AG04450 (cell line): ENCODE data around the gene TEKTIP1. TPM values are rescaled to one million over a fixed set of nuclear protein-coding genes. Genes with fewer than 3 reads are reported as not detected.
A peak's percentile ranks its signal among the peaks of the same experiment; 100 is the strongest.
"Not testable (repeated sequence)": the region's sequence is repeated elsewhere in the genome, so short reads cannot be mapped to it uniquely, and the experiment has no call there.

Source experiments
- CTCF ChIA-PET: fragments of 300-600, 350-600 bp; formaldehyde crosslinking; extraction: SDS; loops from one replicate; lab custom pipeline; 2022; ENCODE audit warnings: antibody characterized with exemption, inconsistent platforms; lab: Charles Lee
- POLR2A ChIA-PET: fragments of 350-600 bp; formaldehyde crosslinking; extraction: SDS; loops from one replicate; lab custom pipeline; 2021; ENCODE audit warnings: antibody characterized with exemption, inconsistent platforms; lab: Yijun Ruan, JAX
- DNase-seq: peaks from one replicate; pipeline ENCODE4 v3.0.0-alpha.2; 2011; ENCODE audit warnings: low read depth, low spot score
- H3K27ac ChIP-seq: one replicate; pipeline ENCODE4 v1.5.1; 2012; ENCODE audit warnings: low read depth, low read length, control low read depth
- H3K27me3 ChIP-seq: one replicate; pipeline ENCODE4 v1.6.0; 2012; ENCODE audit warnings: low read length; ENCODE audit not compliant: control insufficient read depth, insufficient read depth
- H3K4me3 ChIP-seq: 2 replicates; pipeline ENCODE4 v1.5.1; 2011; ENCODE audit warnings: mild to moderate bottlenecking, low read depth, low read length, control low read depth
- H3K9me3 ChIP-seq: 2 replicates; pipeline ENCODE4 v1.5.1; 2012; ENCODE audit warnings: low read length; ENCODE audit not compliant: control insufficient read depth, insufficient read depth
- polyA plus RNA-seq: library from polyadenylated mRNA; depleted of rRNA; stranded (reverse); fragments of >200 nt; gene quantifications from 2 replicates; pipeline ENCODE4 v1.2.3, GENCODE V29; 2011
- TF ChIP-seq, protein P1 (sequence below): IDR thresholded peaks from 2 replicates; pipeline ENCODE4 v1.5.1; 2011; ENCODE audit warnings: low read depth, low read length, control low read depth, inconsistent platforms

TEKTIP1 gene
- polyA plus RNA-seq, 1 experiment, result not detected

GRCh38 chr19:3563709-3564524 is 24.9 kb downstream of the TEKTIP1 start:
- DNase-seq, result no peak
- Histone ChIP-seq H3K27ac (no peak overlapping the region), H3K4me3 (no peak overlapping the region), H3K9me3 (no peaks in the 10 kb centered on the region), H3K27me3 (no peaks in the 10 kb centered on the region)
- TF ChIP-seq, protein P1, sequence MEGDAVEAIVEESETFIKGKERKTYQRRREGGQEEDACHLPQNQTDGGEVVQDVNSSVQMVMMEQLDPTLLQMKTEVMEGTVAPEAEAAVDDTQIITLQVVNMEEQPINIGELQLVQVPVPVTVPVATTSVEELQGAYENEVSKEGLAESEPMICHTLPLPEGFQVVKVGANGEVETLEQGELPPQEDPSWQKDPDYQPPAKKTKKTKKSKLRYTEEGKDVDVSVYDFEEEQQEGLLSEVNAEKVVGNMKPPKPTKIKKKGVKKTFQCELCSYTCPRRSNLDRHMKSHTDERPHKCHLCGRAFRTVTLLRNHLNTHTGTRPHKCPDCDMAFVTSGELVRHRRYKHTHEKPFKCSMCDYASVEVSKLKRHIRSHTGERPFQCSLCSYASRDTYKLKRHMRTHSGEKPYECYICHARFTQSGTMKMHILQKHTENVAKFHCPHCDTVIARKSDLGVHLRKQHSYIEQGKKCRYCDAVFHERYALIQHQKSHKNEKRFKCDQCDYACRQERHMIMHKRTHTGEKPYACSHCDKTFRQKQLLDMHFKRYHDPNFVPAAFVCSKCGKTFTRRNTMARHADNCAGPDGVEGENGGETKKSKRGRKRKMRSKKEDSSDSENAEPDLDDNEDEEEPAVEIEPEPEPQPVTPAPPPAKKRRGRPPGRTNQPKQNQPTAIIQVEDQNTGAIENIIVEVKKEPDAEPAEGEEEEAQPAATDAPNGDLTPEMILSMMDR, result no peak
- ChIA-PET POLR2A (no interaction called here), CTCF (no interaction called here)

DNA sequence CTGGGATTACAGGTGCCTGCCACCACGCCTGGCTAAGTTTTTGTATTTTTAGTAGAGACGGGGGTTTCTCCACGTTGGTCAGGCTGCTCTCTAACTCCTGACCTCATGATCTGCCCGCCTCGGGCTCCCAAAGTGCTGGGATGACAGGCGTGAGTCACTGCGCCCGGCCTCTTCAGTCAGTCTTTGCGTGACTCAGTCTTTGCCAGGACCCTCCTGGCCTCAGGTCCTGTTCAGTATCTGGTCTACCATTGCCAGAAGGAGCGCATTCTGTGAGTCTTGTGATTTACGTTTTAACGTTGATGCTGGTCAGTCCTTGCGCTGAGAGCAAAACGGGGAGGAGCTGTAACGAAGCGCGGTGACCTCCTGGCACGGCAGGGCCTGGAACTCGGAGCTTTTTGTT is 26.2 kb downstream of the TEKTIP1 start:
- DNase-seq, result no peak
- Histone ChIP-seq H3K27me3 (no peaks in the 10 kb centered on the region), H3K4me3 (no peak overlapping the region), H3K9me3 (no peaks in the 10 kb centered on the region), H3K27ac (no peak overlapping the region)
- ChIA-PET POLR2A (no interaction called here), CTCF (no interaction called here)
- TF ChIP-seq, protein P1, result no peak

DNA sequence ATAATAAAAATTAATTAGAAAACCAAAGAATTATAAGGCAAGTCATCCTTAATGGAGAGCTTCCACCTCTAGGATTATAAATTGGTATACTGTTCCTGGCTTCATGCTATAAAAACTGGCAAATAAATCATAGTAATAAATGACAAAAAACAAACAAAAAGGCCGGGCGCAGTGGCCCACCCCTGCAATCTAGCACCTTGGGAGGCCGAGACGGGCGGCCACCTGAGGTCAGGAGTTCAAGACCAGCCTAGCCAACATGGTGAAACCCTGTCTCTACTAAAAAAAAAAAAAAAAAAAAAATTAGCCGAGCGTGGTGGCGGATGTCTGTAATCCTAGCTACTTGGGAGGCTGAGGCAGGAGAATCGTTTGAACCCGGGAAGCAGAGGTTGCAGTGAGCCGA is 31.1 kb downstream of the TEKTIP1 start:
- H3K27ac ChIP-seq, H3K9me3 ChIP-seq, POLR2A ChIA-PET, DNase-seq, H3K4me3 ChIP-seq, H3K27me3 ChIP-seq: not testable (repeated sequence)
- CTCF ChIA-PET, result interaction anchor here (0.6 to 0.7 kb wide), 2 partner anchors 120 to 202 kb away, joined by 3 to 7 read pairs; no protein-coding TSS in a partner anchor

- TF ChIP-seq, protein P1, result no peak
- Histone ChIP-seq H3K27ac (no peak overlapping the region), H3K9me3 (no peaks in the 10 kb centered on the region; the same call in 1 of the 2 replicates), H3K4me3 (no peak overlapping the region), H3K27me3 (no peaks in the 10 kb centered on the region)
- POLR2A ChIA-PET, result no interaction called here
- no peak for DNase-seq
- CTCF ChIA-PET, result no interaction called here
Measured at GRCh38 chr19:3570606-3571011, 31.6 kb downstream of the TEKTIP1 start.

GRCh38 chr19:3572132-3572854 is 33.3 kb downstream of the TEKTIP1 start:
- CTCF ChIA-PET, result no interaction called here
- peak; percentile 99 for DNase-seq

More at GRCh38 chr19:3572132-3572854, 33.3 kb downstream of the TEKTIP1 start:
- Histone ChIP-seq H3K4me3 (peak overlapping the region; percentile 68), H3K27ac (peak overlapping the region; percentile 21), H3K27me3 (no peaks in the 10 kb centered on the region), H3K9me3 (no peaks in the 10 kb centered on the region; the same call in 1 of the 2 replicates)
- POLR2A ChIA-PET, result no interaction called here
- TF ChIP-seq, protein P1, result no peak
